AG04450 (cell line): ENCODE measurements around the gene NPC2. TPM values are rescaled to one million over a fixed set of nuclear protein-coding genes. Genes with fewer than 3 reads are reported as not detected.
A peak's percentile ranks its signal among the peaks of the same experiment; 100 is the strongest.

ENCODE experiments used
- CTCF ChIA-PET: fragments of 300-600, 350-600 bp; formaldehyde crosslinking; extraction: SDS; loops from one replicate; lab custom pipeline; 2022; ENCODE audit warnings: antibody characterized with exemption, inconsistent platforms; lab: Charles Lee
- POLR2A ChIA-PET: fragments of 350-600 bp; formaldehyde crosslinking; extraction: SDS; loops from one replicate; lab custom pipeline; 2021; ENCODE audit warnings: antibody characterized with exemption, inconsistent platforms; lab: Yijun Ruan, JAX
- DNase-seq: peaks from one replicate; pipeline ENCODE4 v3.0.0-alpha.2; 2011; ENCODE audit warnings: low read depth, low spot score
- H3K27ac ChIP-seq: one replicate; pipeline ENCODE4 v1.5.1; 2012; ENCODE audit warnings: low read depth, low read length, control low read depth
- H3K27me3 ChIP-seq: one replicate; pipeline ENCODE4 v1.6.0; 2012; ENCODE audit warnings: low read length; ENCODE audit not compliant: control insufficient read depth, insufficient read depth
- H3K4me3 ChIP-seq: 2 replicates; pipeline ENCODE4 v1.5.1; 2011; ENCODE audit warnings: mild to moderate bottlenecking, low read depth, low read length, control low read depth
- H3K9me3 ChIP-seq: 2 replicates; pipeline ENCODE4 v1.5.1; 2012; ENCODE audit warnings: low read length; ENCODE audit not compliant: control insufficient read depth, insufficient read depth
- polyA plus RNA-seq: library from polyadenylated mRNA; depleted of rRNA; stranded (reverse); fragments of >200 nt; gene quantifications from 2 replicates; pipeline ENCODE4 v1.2.3, GENCODE V29; 2011
- TF ChIP-seq, protein P1 (sequence below): IDR thresholded peaks from 2 replicates; pipeline ENCODE4 v1.5.1; 2011; ENCODE audit warnings: low read depth, low read length, control low read depth, inconsistent platforms

NPC2 gene
- polyA plus RNA-seq, 1 experiment, result 197 TPM

DNA sequence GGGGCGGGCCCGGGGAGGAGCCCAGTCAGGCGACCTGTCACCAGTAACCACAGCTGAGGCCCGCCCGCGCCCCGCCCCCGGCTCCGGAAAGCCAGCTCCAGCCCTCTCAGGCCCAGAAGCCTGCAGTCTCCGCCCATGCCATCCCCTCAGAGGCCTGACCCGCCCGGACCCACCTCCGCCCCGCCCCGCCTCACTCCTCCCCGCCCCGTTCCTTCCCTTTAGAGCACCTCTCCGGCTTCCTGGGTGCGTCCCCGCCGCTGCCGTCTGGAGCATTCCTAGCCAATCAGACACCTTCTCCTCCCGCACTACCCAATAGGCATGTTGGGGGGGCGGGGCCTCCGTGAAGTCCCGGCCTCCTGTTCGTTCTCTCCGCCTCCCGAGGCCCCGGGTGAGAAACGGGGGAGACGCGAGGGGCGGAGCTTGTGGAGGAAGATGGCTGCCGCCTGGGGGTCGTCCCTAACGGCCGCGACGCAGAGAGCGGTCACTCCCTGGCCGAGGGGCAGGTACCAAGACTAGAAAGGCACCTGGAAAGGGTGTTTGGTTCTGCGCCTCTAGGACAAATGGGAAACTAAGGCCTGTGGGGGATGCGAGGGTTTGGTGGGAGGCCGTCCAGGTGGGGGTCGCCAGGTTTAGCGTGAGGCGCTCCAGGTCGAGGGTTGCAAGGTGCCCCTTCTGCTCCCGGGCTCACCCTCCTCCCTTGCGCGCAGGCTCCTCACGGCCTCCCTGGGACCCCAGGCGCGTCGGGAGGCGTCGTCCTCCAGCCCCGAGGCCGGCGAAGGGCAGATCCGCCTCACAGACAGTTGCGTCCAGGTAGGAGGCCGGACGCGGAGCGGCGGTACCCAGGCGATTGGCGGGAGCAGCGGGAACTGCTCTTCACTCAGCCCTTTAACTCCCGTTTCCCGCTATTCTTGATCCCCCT is 497 bp upstream of the NPC2 start, which contains the start of gene ISCA2:
Gene ISCA2 (plus strand): TSS at position 423 of the 919 bp plus-strand sequence. CDS start 10 bp downstream, at position 433.
- peak; percentile 98 for DNase-seq
- TF ChIP-seq, protein P1, sequence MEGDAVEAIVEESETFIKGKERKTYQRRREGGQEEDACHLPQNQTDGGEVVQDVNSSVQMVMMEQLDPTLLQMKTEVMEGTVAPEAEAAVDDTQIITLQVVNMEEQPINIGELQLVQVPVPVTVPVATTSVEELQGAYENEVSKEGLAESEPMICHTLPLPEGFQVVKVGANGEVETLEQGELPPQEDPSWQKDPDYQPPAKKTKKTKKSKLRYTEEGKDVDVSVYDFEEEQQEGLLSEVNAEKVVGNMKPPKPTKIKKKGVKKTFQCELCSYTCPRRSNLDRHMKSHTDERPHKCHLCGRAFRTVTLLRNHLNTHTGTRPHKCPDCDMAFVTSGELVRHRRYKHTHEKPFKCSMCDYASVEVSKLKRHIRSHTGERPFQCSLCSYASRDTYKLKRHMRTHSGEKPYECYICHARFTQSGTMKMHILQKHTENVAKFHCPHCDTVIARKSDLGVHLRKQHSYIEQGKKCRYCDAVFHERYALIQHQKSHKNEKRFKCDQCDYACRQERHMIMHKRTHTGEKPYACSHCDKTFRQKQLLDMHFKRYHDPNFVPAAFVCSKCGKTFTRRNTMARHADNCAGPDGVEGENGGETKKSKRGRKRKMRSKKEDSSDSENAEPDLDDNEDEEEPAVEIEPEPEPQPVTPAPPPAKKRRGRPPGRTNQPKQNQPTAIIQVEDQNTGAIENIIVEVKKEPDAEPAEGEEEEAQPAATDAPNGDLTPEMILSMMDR, result no peak
- POLR2A ChIA-PET, result interaction anchor here (0.6 to 1.0 kb wide), 5 partner anchors 39 to 123 kb away, joined by 3 to 8 read pairs (median 5); no protein-coding TSS in a partner anchor
- peaks cover 2% of the 10 kb centered on the region; the same call in 1 of the 2 replicates for H3K9me3 ChIP-seq
- H3K4me3 ChIP-seq, result peak within 1 kb of the TSS; percentile 97
- H3K27ac ChIP-seq, result peak within 1 kb of the TSS; percentile 65
- no peaks in the 10 kb centered on the region for H3K27me3 ChIP-seq
- CTCF ChIA-PET, result interaction anchor here (0.7 to 1.7 kb wide), 4 partner anchors 8 to 119 kb away, joined by 3 to 6 read pairs (median 4); no protein-coding TSS in a partner anchor

DNA sequence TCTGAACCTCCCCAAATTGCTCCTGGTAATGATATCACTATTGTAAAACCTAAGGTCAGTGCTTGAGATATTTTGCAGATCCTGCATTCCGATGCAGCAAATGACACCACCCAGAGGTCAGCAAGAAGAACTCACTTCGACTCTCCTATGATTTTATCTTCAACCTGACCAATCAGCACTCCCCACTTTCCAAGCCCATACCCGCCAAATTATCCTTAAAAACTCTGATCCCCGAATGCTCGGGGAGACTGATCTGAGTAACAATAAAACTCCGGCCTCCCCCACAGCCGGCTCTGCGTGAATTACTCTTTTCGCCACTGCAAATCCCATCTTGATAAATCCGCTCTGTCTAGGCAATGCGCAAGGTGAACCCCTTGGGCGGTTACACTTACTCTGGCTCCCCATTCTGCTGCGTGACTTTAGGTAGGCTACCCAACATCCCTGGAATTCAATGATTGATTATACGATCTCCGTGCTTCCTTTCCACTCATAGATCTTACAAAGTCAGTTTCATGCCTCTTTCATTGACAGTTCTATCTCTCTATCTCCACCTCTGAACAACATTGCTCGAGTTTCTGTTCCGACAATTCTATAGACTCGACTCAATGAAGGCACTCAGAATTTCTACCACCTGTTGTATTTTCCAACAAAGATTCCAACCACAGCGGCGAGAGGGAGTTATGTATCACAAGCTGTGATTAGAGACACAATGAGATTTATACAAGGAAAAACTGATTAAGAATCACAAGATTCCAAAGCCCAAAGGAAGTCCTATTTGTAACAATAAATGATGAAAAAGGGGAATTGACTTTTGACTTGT is 939 bp downstream of the NPC2 start:
- POLR2A ChIA-PET, result no interaction called here
- CTCF ChIA-PET, result interaction anchor here (0.6 to 1.7 kb wide), 2 partner anchors 10 to 106 kb away, joined by 3 to 5 read pairs; no protein-coding TSS in a partner anchor

GRCh38 chr14:74490486-74490885 is 2.6 kb downstream of the NPC2 start:
- CTCF ChIA-PET, result interaction anchor here (1.3 kb wide), 1 partner anchor 11 kb away, joined by 4 read pairs; no protein-coding TSS in a partner anchor

More for the DNA sequence above, 939 bp downstream of the NPC2 start:
- Histone ChIP-seq H3K9me3 (peaks cover 2% of the 10 kb centered on the region; the same call in 1 of the 2 replicates), H3K27me3 (no peaks in the 10 kb centered on the region), H3K4me3 (peak overlapping the region; percentile 80), H3K27ac (no peak overlapping the region)
- no peak for DNase-seq
- TF ChIP-seq, protein P1, result peak; percentile 12; the same call in 1 of the 2 replicates

GRCh38 chr14:74488786-74489397 is 4.2 kb downstream of the NPC2 start:
- no peak overlapping the region for H3K4me3 ChIP-seq
- no peak overlapping the region for H3K27ac ChIP-seq
- POLR2A ChIA-PET, result no interaction called here
- no peak for DNase-seq
- no peaks in the 10 kb centered on the region for H3K27me3 ChIP-seq
- CTCF ChIA-PET, result no interaction called here
- TF ChIP-seq, protein P1, result no peak
- peaks cover 2% of the 10 kb centered on the region; the same call in 1 of the 2 replicates for H3K9me3 ChIP-seq

More at GRCh38 chr14:74490486-74490885, 2.6 kb downstream of the NPC2 start:
- no peak overlapping the region for H3K4me3 ChIP-seq
- POLR2A ChIA-PET, result no interaction called here
- no peaks in the 10 kb centered on the region for H3K27me3 ChIP-seq
- TF ChIP-seq, protein P1, result no peak
- peaks cover 2% of the 10 kb centered on the region; the same call in 1 of the 2 replicates for H3K9me3 ChIP-seq
- no peak for DNase-seq
- H3K27ac ChIP-seq, result no peak overlapping the region
